H1 (cell line): ENCODE results near the gene KISS1R. TPM values are rescaled to one million over a fixed set of nuclear protein-coding genes. Genes with fewer than 3 reads are reported as not detected.

Source experiments
- EZH2 ChIP-seq: fragments of 200-600 bp; sonication (generic); IDR thresholded peaks from 2 replicates; pipeline ENCODE4 v1.7.1; 2012; ENCODE audit warnings: low read depth, mild to moderate bottlenecking, moderate library complexity, low read length, inconsistent platforms; ENCODE audit not compliant: severe bottlenecking
- NANOG ChIP-seq: IDR thresholded peaks from 2 replicates; pipeline ENCODE4 v1.6.1; 2011; ENCODE audit warnings: low read length, low read depth, mild to moderate bottlenecking, inconsistent platforms; ENCODE audit not compliant: insufficient read depth, poor library complexity, severe bottlenecking
- RBBP5 ChIP-seq: IDR thresholded peaks from 2 replicates; pipeline ENCODE4 v1.7.1; 2012; ENCODE audit warnings: low read depth, mild to moderate bottlenecking, inconsistent platforms, low read length, moderate library complexity, borderline replicate concordance
- SUZ12 ChIP-seq: fragments of 200-600 bp; sonication (generic); IDR thresholded peaks from 2 replicates; pipeline ENCODE4 v1.6.1; 2012; ENCODE audit warnings: mild to moderate bottlenecking, inconsistent platforms, low read length, moderate library complexity, mixed read lengths
- ZNF274 ChIP-seq: IDR thresholded peaks from 2 replicates; pipeline ENCODE4 v1.7.0; 2012; ENCODE audit warnings: low read length, borderline replicate concordance; ENCODE audit errors: extremely low read depth
- polyA plus RNA-seq, 7 experiments: library from polyadenylated mRNA; depleted of rRNA in 3 of 7; stranded (reverse) in 5 of 7; unstranded in 2 of 7; fragments of >200 nt in 5 of 7; fragments of 200-250 nt in 2 of 7; gene quantifications; 1 replicate in 5 of 7; 2 replicates in 1 of 7; 4 replicates in 1 of 7; pipeline versions ENCODE4 v1.2.1 to v1.2.3, GENCODE V29; 2011 to 2013; ENCODE audit warnings: missing spikeins in 2 of 7, mixed read lengths in 2 of 7
- total RNA-seq: library from RNA; stranded (reverse); fragmentation: NEBNext Ultra II Directional; extraction: Animal tissue kit (Norgen Biotek cat#: 25700); gene quantifications from 2 replicates; pipeline ENCODE4 v1.2.1, GENCODE V29; 2021

The KISS1R gene
- total and polyA plus RNA-seq, 2 of the 8 experiments (the other 6 are each of a cell fraction or from before 2014, with no cell fraction given) = 2.3 to 2.7 TPM

DNA sequence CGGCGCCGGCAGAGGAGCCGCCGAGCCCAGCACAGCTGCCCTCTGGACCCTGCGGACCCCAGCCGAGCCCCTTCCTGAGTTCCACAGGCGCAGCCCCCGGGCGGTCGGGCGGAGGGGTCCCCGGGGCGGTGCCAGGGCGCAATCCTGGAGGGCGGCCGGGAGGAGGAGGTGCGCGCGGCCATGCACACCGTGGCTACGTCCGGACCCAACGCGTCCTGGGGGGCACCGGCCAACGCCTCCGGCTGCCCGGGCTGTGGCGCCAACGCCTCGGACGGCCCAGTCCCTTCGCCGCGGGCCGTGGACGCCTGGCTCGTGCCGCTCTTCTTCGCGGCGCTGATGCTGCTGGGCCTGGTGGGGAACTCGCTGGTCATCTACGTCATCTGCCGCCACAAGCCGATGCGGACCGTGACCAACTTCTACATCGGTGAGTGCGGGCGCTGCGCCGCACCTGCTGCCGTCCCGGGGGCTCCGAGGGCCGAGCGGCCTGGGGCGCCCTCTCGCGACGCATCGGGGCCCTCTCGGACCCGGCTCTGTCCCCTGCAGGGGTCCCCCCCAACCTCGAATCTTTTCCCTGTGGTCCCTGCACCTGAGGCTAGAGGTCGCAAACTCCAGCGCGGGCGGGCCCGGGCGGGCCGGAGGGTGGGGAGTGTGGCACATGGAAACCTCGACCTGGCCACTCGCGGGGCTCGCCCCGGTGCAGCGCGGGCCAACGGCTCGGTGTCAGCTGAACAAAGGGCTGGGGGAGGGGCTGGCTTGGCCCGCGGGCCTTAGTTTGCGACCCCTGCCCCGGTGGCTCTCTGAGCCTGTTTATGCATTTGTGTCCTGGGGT, at the start of gene KISS1R (continued):
- TF ChIP-seq EZH2 = peak; percentile 23
- TF ChIP-seq RBBP5 = peak; percentile 52
- TF ChIP-seq SUZ12 = peak; percentile 45; the same call in 1 of the 2 replicates
- no peak for TF ChIP-seq ZNF274
- no peak for TF ChIP-seq NANOG
- TF ChIP-seq, all 59 proteins: peak for 18
